ENCODE measurements around the gene KIAA0232.

- TF ChIP-seq CTCF (IDR thresholded peaks at IDR 0.05; ENCODE audit: insufficient read depth, low read length, poor library complexity, severe bottlenecking): no peak
- TF ChIP-seq EZH2phosphoT487 (conservative IDR thresholded peaks at IDR 0.05; ENCODE audit: low read length): no peak
These were observed 111.0 kb downstream of the KIAA0232 start for GRCh38 chr4:6893449-6894085.

Measured in SU-DHL-6 (cell line).